ENCODE results near the gene NXPH1. TPM values are rescaled to one million over a fixed set of nuclear protein-coding genes. Genes with fewer than 3 reads are reported as not detected.

The NXPH1 gene
- total and polyA plus RNA-seq, 2 experiments from 2014 or later = 0.45 to 3.0 TPM

Other genes with a start within 250 kb of the NXPH1 start
- gene ICA1, start 171.4 kb upstream of the NXPH1 start, total RNA-seq (2014; rRNA removed; shearing (Covaris generic)) = 37.3 and 45.2 TPM in 2 replicates
- 75.4 and 83.7 TPM in 2 replicates for gene ICA1, start 171.4 kb upstream of the NXPH1 start, polyA plus RNA-seq (2016; fragmentation: Nextera tagmentation; extraction: Ambion mirVana)